K562 (cell line): ENCODE results near the gene HBQ1. TPM values are rescaled to one million over a fixed set of nuclear protein-coding genes. Genes with fewer than 3 reads are reported as not detected.

Experiments used
- EGR1 ChIP-seq: fragments of 450-650 bp; conservative IDR thresholded peaks from 2 replicates; pipeline ENCODE4 v1.6.1; 2017; ENCODE audit warnings: mild to moderate bottlenecking
- FOXA1 ChIP-seq: fragments of 450-650 bp; IDR thresholded peaks from 2 replicates; pipeline ENCODE4 v1.6.1; 2016; ENCODE audit warnings: mild to moderate bottlenecking, borderline replicate concordance
- HDAC1 ChIP-seq, 2 experiments: fragments of 450-650 bp; IDR thresholded peaks; 2 replicates each; pipeline ENCODE4 v1.6.1; 2016 to 2017; ENCODE audit warnings: inconsistent platforms in 1 of 2, mild to moderate bottlenecking in 1 of 2, moderate library complexity in 1 of 2
- L3MBTL2 ChIP-seq: fragments of 450-650 bp; IDR thresholded peaks from 2 replicates; pipeline ENCODE4 v1.6.1; 2016; ENCODE audit warnings: mild to moderate bottlenecking, moderate library complexity
- MAFF ChIP-seq: IDR thresholded peaks from 2 replicates; pipeline ENCODE4 v1.6.1; 2012; ENCODE audit warnings: low read length, improper control_type of control experiment
- MCM5 ChIP-seq: fragments of 450-650 bp; IDR thresholded peaks from 2 replicates; pipeline ENCODE4 v1.6.1; 2016; ENCODE audit warnings: low read depth
- MNT ChIP-seq, 2 experiments: fragments of 450-650 bp; conservative IDR thresholded peaks; 2 replicates each; pipeline ENCODE4 v1.6.1; 2017; ENCODE audit warnings: mild to moderate bottlenecking in 2 of 2, moderate library complexity in 2 of 2
- MXI1 ChIP-seq: IDR thresholded peaks from 2 replicates; pipeline ENCODE4 v1.6.1; 2011; ENCODE audit warnings: low read depth, mild to moderate bottlenecking, improper control_type of control experiment, low read length
- PTRF ChIP-seq: fragments of 450-650 bp; IDR thresholded peaks from 2 replicates; pipeline ENCODE4 v1.6.1; 2016; ENCODE audit warnings: mild to moderate bottlenecking, missing genetic modification characterization, missing compliant biosample characterization
- SIN3A ChIP-seq, 2 experiments: fragments of 150-350 bp in 1 of 2; IDR thresholded peaks; 2 replicates each; pipeline ENCODE4 v1.6.1; 2011 to 2016; ENCODE audit warnings: borderline replicate concordance in 2 of 2, low read depth in 2 of 2, low read length in 2 of 2, mild to moderate bottlenecking in 2 of 2, moderate library complexity in 2 of 2; ENCODE audit not compliant: control insufficient read depth in 1 of 2
- ZBTB7A ChIP-seq: IDR thresholded peaks from 2 replicates; pipeline ENCODE4 v1.6.1; 2011; ENCODE audit warnings: low read depth, mild to moderate bottlenecking, low read length, moderate library complexity, borderline replicate concordance; ENCODE audit not compliant: control insufficient read depth
- ZFPM2 ChIP-seq: fragments of 250-450 bp; sonication (Bioruptor Pico); IDR thresholded peaks from 2 replicates; pipeline ENCODE4 v1.5.1; 2022; ENCODE audit warnings: mild to moderate bottlenecking
- ZNF12 ChIP-seq: sonication (generic); formaldehyde crosslinking; IDR thresholded peaks from 2 replicates; pipeline ENCODE4 v1.4.0; 2020; ENCODE audit warnings: mild to moderate bottlenecking, missing genetic modification reagents
- ZNF174 ChIP-seq: fragments of 250-450 bp; sonication (Bioruptor Pico); IDR thresholded peaks from 2 replicates; pipeline ENCODE4 v1.4.0; 2020; ENCODE audit warnings: mild to moderate bottlenecking
- ZNF699 ChIP-seq: fragments of 250-450 bp; sonication (Bioruptor Pico); IDR thresholded peaks from 2 replicates; pipeline ENCODE4 v1.8.0; 2021; ENCODE audit warnings: mild to moderate bottlenecking, moderate library complexity; ENCODE audit not compliant: insufficient replicate concordance
- ZSCAN32 ChIP-seq: fragments of 450-650 bp; formaldehyde crosslinking; IDR thresholded peaks from 2 replicates; pipeline ENCODE4 v1.4.0; 2020; ENCODE audit warnings: mild to moderate bottlenecking, moderate library complexity
- polyA plus RNA-seq, 8 experiments: library from polyadenylated mRNA; depleted of rRNA in 4 of 8; stranded (reverse) in 5 of 8; unstranded in 3 of 8; fragments of >200 nt; fragmentation: Nextera tagmentation in 2 of 8; fragmentation: Illumina TruSeq in 1 of 8; extraction: Ambion mirVana in 2 of 8; extraction: Trizol in 1 of 8; gene quantifications; 2 replicates each; pipeline versions ENCODE4 v1.2.1 to v1.2.3, GENCODE V29; 2011 to 2014; ENCODE audit warnings: inconsistent platforms in 1 of 8, missing spikeins in 1 of 8
- total RNA-seq, 7 experiments: library from RNA; depleted of rRNA in 6 of 7; stranded (reverse); fragments of >200 nt in 6 of 7; fragmentation: Illumina TruSeq in 2 of 7; extraction: Trizol in 2 of 7; gene quantifications; 2 replicates each; pipeline versions ENCODE4 v1.2.1 to v1.2.3, GENCODE V29; 2011 to 2021; ENCODE audit warnings: low replicate concordance in 1 of 7
- TF ChIP-seq, protein P1 (sequence below): fragments of 250-450 bp; sonication (Bioruptor Pico); IDR thresholded peaks from 2 replicates; pipeline ENCODE4 v1.4.0; 2020; ENCODE audit warnings: borderline replicate concordance
- TF ChIP-seq, protein P2 (sequence below): IDR thresholded peaks from 3 replicates; pipeline ENCODE4 v1.6.1; 2011; ENCODE audit warnings: borderline replicate concordance, mild to moderate bottlenecking; ENCODE audit not compliant: insufficient read length, insufficient read depth
- TF ChIP-seq, protein P3 (sequence below): sonication (generic); formaldehyde crosslinking; IDR thresholded peaks from 2 replicates; pipeline ENCODE4 v1.8.0; 2022; ENCODE audit warnings: mild to moderate bottlenecking, low read depth, missing genetic modification reagents
- TF ChIP-seq, protein P4 (sequence below): sonication (generic); formaldehyde crosslinking; IDR thresholded peaks from 2 replicates; pipeline ENCODE4 v1.8.1; 2023; ENCODE audit warnings: mild to moderate bottlenecking, missing genetic modification reagents, moderate library complexity

HBQ1 gene
- total and polyA plus RNA-seq, 9 of the 15 experiments (the other 6 are each of a cell fraction or from before 2014, with no cell fraction given), result 2.3 to 190 (median 19.8) TPM

GRCh38 chr16:177394-177822 is 2.9 kb upstream of the HBQ1 start (continued):
- TF ChIP-seq, protein P1, sequence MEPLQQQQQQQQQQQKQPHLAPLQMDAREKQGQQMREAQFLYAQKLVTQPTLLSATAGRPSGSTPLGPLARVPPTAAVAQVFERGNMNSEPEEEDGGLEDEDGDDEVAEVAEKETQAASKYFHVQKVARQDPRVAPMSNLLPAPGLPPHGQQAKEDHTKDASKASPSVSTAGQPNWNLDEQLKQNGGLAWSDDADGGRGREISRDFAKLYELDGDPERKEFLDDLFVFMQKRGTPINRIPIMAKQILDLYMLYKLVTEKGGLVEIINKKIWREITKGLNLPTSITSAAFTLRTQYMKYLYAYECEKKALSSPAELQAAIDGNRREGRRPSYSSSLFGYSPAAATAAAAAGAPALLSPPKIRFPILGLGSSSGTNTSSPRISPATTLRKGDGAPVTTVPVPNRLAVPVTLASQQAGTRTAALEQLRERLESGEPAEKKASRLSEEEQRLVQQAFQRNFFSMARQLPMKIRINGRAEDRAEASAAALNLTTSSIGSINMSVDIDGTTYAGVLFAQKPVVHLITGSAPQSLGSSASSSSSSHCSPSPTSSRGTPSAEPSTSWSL (CRISPR knock-in tag), result no peak
- peak in 1 of 2 experiments; percentile 78; a peak in 2 of 4 replicates for TF ChIP-seq HDAC1 (IDR thresholded peaks at IDR 0.05)
- TF ChIP-seq L3MBTL2, result peak; percentile 33; the same call in 1 of the 2 replicates
- TF ChIP-seq PTRF, result no peak
- TF ChIP-seq SIN3A (IDR thresholded peaks at IDR 0.05; ENCODE audit: borderline replicate concordance in 2 of 2, control insufficient read depth in 1 of 2, low read depth in 2 of 2, low read length in 2 of 2), result peak; percentile 88 to 92; a peak in 3 of 4 replicates
- peak; percentile 75 to 86 for TF ChIP-seq MNT (conservative IDR thresholded peaks at IDR 0.05)
- TF ChIP-seq ZFPM2 (CRISPR knock-in tag), result no peak
- peak; percentile 74 for TF ChIP-seq MXI1
- no peak; the same call in 1 of the 2 replicates for TF ChIP-seq ZBTB7A
- no peak for TF ChIP-seq ZNF174 (CRISPR knock-in tag)
- no peak for TF ChIP-seq ZNF699 (CRISPR knock-in tag)
- no peak for TF ChIP-seq ZSCAN32 (CRISPR knock-in tag)
- TF ChIP-seq FOXA1, result no peak
- TF ChIP-seq MCM5, result no peak
- TF ChIP-seq EGR1, result peak; percentile 56
- TF ChIP-seq MAFF, result no peak
- no peak for TF ChIP-seq ZNF12 (CRISPR knock-in tag)
- TF ChIP-seq, protein P2, sequence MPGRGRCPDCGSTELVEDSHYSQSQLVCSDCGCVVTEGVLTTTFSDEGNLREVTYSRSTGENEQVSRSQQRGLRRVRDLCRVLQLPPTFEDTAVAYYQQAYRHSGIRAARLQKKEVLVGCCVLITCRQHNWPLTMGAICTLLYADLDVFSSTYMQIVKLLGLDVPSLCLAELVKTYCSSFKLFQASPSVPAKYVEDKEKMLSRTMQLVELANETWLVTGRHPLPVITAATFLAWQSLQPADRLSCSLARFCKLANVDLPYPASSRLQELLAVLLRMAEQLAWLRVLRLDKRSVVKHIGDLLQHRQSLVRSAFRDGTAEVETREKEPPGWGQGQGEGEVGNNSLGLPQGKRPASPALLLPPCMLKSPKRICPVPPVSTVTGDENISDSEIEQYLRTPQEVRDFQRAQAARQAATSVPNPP, result no peak
- TF ChIP-seq, protein P3, sequence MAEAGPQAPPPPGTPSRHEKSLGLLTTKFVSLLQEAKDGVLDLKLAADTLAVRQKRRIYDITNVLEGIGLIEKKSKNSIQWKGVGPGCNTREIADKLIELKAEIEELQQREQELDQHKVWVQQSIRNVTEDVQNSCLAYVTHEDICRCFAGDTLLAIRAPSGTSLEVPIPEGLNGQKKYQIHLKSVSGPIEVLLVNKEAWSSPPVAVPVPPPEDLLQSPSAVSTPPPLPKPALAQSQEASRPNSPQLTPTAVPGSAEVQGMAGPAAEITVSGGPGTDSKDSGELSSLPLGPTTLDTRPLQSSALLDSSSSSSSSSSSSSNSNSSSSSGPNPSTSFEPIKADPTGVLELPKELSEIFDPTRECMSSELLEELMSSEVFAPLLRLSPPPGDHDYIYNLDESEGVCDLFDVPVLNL (CRISPR knock-in tag), result no peak
- TF ChIP-seq, protein P4, sequence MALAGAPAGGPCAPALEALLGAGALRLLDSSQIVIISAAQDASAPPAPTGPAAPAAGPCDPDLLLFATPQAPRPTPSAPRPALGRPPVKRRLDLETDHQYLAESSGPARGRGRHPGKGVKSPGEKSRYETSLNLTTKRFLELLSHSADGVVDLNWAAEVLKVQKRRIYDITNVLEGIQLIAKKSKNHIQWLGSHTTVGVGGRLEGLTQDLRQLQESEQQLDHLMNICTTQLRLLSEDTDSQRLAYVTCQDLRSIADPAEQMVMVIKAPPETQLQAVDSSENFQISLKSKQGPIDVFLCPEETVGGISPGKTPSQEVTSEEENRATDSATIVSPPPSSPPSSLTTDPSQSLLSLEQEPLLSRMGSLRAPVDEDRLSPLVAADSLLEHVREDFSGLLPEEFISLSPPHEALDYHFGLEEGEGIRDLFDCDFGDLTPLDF (CRISPR knock-in tag), result no peak
